NCI-H146 (cell line): ENCODE data around the gene TCERG1L.
"Not testable (repeated sequence)": the region's sequence is repeated elsewhere in the genome, so short reads cannot be mapped to it uniquely, and the experiment has no call there.

Source experiments
- DNase-seq: peaks from one replicate; lab custom pipeline; 2025; lab: John Stamatoyannopoulos, UW

TCERG1L gene

DNA sequence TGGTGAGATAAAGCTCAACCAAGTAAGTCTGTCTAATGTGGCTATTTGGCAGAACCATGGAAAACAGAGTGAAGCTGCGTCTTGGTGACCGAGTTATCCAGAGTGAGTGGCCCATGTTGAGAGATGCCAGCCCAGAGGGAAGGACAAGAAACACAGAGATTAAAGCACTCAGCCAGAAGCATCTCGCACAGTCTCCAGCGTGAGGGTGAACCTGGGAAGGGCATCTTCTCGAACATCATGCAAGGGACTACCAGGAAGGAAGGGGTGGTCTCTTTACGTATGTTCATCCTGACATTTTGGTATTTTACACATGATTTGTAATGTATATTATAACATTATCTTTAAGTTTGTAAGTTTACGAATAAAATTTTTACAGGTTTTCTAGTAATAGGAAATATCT is 146.4 kb downstream of the TCERG1L start:
- DNase-seq = no peak

DNA sequence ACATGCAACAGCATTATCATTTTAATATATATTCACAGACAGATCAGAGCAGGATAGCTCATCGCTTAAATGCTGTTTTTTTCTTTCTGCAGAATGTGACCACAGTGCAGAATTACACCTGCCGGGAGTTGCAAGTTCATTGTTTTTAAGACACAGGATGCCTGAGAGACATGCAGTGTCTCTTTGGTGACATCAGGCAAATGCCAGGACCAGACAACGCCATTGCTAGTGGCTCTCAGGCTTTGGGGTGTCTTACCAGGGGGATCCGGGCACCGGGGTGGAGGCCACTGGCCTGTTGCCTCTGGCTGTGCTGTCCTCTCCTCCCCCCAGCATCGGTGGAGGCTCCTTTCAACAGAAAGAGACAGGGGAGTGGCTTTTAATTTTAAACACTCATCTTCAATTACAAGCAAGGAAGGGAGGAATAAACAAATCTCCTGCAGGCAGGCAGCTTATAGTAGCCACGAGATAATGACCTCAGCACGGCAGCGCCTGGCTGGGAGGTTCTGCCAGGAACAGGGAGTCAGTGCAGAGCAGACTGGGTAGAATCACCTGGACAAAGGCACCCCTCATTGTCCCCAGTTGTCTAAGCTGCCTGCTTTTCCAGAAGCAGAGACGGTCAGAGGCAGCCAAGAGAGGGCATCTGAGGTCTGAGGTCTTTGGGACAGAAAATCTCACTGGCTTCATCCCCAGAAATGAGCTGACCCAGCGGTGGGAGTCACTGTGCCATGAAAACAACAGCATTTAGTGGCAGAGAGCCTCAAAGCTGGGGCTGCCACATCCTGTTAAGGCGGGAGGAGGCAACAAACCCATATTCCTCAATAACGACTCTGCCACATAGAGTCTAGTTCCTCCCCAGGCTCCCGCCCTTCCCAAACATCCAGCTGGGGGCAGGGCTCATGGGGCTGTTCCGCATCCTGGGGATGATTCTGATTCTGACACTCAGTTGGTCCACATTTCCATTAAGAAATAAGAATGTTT is 148.4 kb downstream of the TCERG1L start:
- peak; percentile 62 for DNase-seq

DNA sequence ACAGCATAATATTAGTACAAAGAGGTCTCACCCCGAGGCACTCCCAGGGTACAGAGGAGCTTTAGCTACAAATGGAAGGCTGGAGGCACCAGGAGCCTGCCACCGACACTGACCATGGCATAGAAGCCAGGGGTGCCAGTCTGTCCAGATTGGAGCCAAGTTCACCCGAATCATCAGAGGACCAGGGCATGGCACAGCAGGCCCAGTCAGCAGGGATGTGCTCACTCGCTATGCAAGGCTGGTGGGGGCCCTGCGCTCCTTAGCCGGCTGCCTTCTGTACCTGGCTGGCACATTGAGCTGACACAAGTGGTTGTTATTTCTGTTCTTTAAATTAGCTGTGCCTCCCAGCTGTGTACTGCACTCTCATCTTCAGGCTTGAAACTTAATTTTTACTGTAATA is 149.3 kb downstream of the TCERG1L start:
- no peak for DNase-seq

GRCh38 chr10:131161087-131161486 is 150.4 kb downstream of the TCERG1L start:
- no peak for DNase-seq

DNA sequence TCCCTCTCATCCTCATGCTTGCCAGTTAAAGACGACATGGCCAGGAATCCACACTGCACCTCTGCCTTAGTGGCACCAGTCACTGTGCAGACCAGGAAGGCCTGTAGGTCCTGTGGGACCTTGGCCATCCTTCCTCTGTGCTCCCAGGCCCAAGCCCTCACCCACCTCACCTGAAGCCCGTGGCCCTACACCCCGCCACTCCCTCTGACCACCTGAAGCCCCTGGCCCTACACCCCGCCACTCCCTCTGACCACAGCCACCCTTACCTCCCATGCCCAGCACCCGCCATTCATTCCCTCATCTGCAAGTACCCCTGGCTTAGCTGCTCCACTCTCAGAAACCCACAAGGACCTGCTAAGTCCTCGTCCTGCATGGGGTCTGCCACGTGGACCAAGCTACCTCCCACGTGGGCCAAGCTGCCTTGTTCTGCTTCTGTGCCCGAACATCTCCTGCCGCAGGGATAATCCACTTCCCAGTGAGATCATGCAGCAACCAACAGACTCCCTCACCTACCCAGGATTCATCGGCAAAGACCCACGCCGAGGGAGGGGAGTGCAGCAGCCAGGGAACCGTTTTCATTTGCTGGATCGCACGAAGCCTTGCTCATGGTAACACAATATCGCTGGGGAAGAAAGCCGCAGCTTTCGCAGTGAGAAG is 151.2 kb downstream of the TCERG1L start:
- DNase-seq = no peak

DNA sequence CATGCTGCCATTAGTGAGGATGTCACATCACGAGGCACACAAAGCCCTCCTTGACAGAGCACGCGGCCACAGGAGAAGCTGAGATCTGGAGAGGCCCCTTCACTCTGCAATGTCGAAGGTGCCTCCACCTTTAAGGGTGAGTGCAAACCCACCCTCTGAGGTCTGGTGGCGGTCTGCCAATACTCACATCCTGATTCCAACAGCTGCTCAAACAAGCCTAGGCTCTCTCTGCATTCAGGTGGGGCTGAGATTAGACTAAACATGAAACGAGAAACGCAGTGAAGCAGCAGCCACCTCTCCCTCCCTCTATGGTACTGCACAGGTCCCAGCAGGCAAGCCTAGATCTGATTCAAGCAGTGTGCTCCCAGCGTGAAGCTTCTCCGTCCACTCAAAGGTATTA is 151.8 kb downstream of the TCERG1L start:
- no peak for DNase-seq

DNA sequence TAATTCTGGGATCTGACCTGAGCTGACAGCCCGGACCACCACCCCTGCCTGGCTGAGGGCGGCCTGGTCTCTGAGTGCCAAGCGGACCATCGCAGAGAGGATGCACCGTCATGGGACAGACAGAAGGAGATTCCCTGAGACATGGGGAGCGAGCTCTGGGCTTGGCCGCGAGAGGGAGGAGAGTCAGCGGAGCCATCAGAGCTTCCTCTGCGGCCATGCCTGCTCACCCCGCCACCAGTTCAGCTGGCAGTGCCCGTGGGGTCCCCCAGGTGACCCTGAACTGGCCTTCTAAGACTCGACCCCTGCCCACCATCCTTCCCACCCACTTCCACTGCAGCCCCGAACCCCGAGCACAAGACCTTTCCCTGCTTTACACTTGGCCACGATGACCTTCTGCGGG is 152.8 kb downstream of the TCERG1L start:
- no peak for DNase-seq

- no peak for DNase-seq
These were observed 153.6 kb downstream of the TCERG1L start for GRCh38 chr10:131157899-131158298.

DNA sequence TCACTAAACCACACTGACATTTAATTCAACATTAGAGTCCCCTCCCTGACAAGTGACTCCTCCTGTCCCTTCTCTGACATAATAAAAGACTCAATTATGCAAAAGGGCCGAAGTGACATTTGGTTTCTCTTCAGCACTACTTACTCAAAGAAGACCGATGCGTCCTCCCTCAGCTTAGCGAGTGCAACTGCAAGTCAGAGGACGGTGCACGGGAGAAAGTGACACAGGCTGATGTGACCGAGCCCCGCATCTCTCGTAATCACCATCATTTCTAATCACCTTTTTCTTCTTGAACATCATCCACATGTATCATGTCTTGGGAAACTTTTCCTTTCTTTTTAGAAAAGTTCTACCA is 155.7 kb downstream of the TCERG1L start:
- no peak for DNase-seq

GRCh38 chr10:131155218-131155875 is 156.2 kb downstream of the TCERG1L start:
- no peak for DNase-seq

DNA sequence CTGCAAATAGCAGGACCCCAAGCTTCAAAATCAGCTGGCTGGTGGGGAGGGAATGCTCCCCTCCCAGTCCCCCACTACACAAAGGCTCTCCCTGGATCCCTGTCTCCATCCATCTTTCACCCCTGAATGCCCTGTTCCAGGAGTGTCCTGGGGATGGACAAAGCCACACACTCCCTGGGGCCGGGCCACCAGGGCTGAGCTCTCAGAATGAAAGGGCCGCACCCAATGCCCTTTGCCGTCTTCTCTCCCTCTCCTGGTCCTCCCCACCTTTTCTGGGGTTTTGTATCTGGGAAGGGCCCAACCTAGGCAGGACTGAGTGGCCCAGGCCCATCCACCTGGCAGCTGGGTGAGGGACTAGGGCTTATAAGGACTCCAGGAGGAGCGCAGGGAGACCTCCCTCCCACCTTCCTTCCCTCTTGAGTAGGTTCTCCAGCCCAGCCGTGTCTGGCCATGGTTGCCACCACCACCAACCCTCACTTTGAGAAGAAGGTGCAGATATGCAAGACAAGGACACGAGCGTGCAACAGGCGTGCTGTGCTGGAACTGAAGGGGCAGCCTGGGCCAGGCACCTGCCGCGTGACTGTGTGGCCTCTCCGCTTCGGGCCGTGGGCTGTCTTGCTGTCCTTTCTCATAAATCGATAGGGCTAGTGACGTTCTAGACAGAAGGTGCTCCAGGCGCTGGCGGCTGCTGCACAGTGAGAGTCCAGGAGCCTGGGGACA is 157.1 kb downstream of the TCERG1L start:
- no peak for DNase-seq

DNA sequence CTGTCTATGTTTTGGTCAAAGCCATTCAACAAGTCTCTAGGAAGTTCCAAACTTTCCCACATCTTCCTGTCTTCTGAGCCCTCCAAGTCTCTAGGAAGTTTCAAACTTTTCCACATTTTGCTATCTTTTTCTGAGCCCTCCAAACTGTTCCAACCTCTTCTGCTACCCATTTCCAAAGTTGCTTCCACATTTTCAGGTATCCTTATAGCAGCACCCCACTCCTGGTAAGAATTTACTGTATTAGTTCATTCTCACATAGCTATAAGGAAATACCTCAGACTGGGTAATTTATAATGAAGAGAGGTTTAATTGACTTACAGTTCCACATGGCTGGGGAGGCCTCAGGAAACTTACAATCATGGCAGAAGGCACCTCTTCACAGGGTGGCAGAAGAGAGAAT is 159.1 kb downstream of the TCERG1L start:
- DNase-seq = not testable (repeated sequence)

DNA sequence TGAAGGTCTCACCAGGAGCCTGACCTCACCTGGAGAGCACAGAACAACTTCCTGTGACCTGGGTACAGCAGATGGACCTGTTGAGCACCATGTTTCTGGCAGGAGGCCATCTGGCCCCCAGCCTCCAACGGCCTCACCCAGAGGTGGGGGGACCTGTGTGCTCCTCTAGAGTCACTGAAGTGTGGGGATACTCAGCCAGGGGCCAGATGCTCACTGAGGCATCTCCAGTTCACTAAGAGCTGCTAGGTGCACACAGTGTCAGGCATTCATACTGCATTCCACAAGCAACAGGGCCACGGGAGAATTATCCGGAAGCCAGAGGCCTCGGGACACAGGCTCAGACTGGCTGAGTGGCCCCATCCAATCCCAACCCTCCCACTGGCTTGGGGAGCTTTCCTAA is 161.4 kb downstream of the TCERG1L start:
- DNase-seq = no peak

GRCh38 chr10:131149586-131149985 is 161.9 kb downstream of the TCERG1L start:
- DNase-seq = no peak

- no peak for DNase-seq
These were observed 162.4 kb downstream of the TCERG1L start for GRCh38 chr10:131149111-131149510.

- no peak for DNase-seq
These were observed 163.3 kb downstream of the TCERG1L start for GRCh38 chr10:131148270-131148669.

DNA sequence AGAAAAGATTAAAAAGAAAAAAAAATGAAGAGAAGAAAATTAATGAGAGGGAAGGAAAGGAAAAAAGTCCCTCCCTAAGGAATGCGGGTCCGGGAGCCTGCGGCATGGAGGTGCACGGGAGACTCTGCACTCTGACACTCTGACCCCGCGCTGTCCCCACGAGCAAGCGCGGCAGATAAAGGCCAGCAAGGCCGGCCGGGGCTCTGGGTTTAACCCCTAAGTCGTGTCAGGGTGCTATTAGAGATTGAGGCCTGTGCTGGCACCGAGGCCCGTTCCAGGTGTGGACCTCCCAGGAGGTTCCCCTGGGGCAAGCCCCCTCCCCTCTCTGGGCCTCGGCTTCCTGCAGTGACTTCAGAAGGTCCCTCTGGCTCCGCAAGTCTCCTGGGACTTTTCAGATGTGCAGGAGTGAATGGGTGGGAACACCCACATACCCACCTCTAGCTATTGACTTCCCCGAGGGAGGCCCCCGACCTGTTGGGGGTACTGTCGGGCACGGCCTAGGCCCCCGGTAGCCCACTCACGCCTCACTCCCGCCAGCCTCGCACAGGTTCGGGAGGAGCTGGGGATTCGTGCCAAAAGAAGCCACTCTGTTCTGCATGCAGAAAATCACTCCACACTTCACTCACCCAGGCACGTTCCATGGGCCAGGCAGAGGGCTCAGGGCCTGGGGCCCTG is 164.1 kb downstream of the TCERG1L start:
- DNase-seq = no peak

DNA sequence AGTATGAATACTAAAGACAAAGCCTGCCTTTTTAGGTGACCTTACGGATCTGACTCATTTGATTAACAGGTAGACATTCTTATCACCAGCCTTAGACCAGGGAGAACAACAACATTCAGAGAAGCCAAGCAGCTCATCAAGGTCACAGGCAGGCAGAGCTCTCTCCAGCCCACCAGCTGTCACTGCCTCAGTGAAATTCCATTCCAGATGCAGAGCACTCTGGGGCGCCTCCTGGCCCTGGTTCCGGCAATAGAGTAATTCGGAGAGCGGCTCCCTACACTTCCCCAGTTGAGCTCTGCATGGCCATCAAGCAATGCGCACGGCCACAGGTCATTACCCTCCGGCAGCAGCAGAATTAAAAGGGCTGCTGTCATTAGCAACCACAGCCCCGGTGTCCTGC is 164.7 kb downstream of the TCERG1L start:
- DNase-seq = no peak

DNA sequence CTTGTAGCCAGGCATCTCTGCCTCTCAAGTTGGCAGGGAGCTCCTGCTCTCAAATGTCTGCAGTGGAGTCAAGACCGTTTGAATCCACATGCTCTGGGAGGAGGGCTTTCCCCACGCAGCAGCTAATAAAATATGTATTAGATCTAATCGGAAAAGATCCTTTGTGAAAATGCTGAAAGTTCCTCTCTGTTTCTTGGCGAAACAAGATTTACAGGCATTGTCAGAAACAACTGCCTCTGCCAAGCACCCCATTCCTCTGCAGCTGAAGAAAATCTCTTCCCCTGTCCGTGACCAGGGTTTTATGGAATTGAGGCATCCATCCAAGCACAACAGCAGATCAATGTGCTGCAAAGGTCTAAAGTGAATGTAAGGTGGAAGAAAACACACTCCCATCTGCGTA is 165.8 kb downstream of the TCERG1L start:
- DNase-seq = no peak

DNA sequence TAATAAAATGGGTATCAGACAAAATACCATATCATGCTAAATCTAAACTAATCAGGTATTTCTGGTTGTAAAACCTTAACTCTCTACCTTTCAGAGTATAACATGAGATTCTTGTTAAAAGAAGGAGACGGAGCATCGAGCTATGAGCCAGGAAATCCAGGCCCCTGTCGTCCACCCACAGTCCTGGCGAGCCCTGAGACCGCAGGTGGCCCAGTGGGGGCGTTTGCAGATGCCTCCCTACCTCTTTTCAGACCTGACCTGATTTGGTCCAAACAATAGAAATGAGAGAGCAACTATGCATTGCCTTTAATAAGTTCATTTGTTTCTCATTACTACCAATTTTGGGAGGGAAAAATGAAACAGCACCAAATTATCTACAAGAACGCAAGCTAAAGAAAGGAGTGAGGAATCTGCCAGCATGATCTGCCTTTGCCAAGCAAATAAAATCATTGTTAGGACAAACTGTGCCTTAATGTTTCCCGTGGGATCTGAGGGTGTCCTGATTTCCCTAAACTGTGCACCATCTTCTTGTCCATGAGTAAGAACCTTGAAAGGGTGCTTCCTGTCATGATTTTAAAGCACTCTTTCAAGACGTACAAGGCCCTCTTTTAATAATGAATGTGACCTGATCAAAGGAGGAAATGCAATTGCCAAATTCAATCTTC is 166.7 kb downstream of the TCERG1L start:
- DNase-seq = no peak

DNA sequence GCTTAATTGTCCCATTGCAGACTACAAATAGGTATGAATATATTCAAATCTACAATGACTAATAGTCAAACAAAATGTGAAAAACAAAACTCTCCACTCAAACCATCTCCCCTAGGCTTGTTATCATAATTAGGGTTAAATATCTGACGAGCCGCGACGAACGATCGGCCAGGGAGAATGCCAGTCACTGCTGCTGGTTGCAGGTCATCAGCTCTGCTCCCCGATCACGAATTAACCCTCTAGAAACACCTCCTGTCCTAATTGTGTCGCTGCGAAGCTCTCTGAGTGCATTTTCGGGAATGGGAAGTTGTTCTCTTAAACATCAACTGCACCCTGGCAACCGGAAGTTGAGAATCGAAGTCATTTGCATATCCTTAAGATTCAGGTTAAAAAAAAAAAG is 167.3 kb downstream of the TCERG1L start:
- no peak for DNase-seq
